ENCODE measurements around the gene HUWE1.
"Not testable (repeated sequence)": the region's sequence is repeated elsewhere in the genome, so short reads cannot be mapped to it uniquely, and the experiment has no call there.

Gene HUWE1

GRCh38 chrX:53547668-53548067 is 138.9 kb downstream of the HUWE1 start:
- DNase-seq: no peak
- peaks cover 80 to 99% of the 10 kb centered on the region in 2 experiments for H3K36me3 ChIP-seq (ENCODE audit: control insufficient read depth in 1 of 2, insufficient read depth in 2 of 2, low read depth in 1 of 2, low read length in 2 of 2)
- no peak overlapping the region for H4K91ac ChIP-seq (ENCODE audit: low read length)
- H3K4me1 ChIP-seq (ENCODE audit: control insufficient read depth, insufficient read depth, low read depth, low read length): no peaks in the 10 kb centered on the region
- H3K4ac ChIP-seq (ENCODE audit: low read depth in 1 of 2, low read length in 2 of 2): no peak overlapping the region
- H2AK5ac ChIP-seq (ENCODE audit: low read length, severe bottlenecking): no peak overlapping the region
- H3K79me1 ChIP-seq (replicated peaks; ENCODE audit: low read length, poor library complexity, severe bottlenecking): peaks cover 15% of the 10 kb centered on the region
- H3K4me3 ChIP-seq (ENCODE audit: insufficient read depth in 1 of 2, low read depth in 1 of 2, low read length in 2 of 2): no peak overlapping the region
- no peak overlapping the region for H2BK5ac ChIP-seq (ENCODE audit: low read depth, low read length, poor library complexity, severe bottlenecking)
- no peak overlapping the region for H2AFZ ChIP-seq (ENCODE audit: low read depth, low read length)
- no peak overlapping the region for H2BK12ac ChIP-seq (ENCODE audit: low read length in 2 of 2)
- no peak overlapping the region for H3K14ac ChIP-seq (ENCODE audit: low read length in 2 of 2)
- H3K4me2 ChIP-seq (ENCODE audit: low read length, poor library complexity, severe bottlenecking): no peak overlapping the region
- H3K27ac ChIP-seq (ENCODE audit: low read length, poor library complexity, severe bottlenecking): no peak overlapping the region
- H2BK15ac ChIP-seq (ENCODE audit: low read depth, poor library complexity, severe bottlenecking): no peak overlapping the region
- no peaks in the 10 kb centered on the region for H3K9me3 ChIP-seq (ENCODE audit: control insufficient read depth, low read length)
- WGBS: 99% methylated on average over 10 of the region's 12 CpGs
- no peak overlapping the region for H4K8ac ChIP-seq (ENCODE audit: low read length)
- H3K9ac ChIP-seq (ENCODE audit: low read length): no peak overlapping the region
- H3K23ac ChIP-seq (ENCODE audit: low read length in 2 of 2): no peak overlapping the region
- H2BK120ac ChIP-seq (ENCODE audit: low read depth, low read length): no peak overlapping the region
- H3K18ac ChIP-seq (ENCODE audit: low read depth in 1 of 2, low read length in 2 of 2): no peak overlapping the region
- H3K27me3 ChIP-seq (ENCODE audit: control insufficient read depth in 1 of 2, insufficient read depth in 1 of 2, low read length in 2 of 2): peaks cover 0 to 20% of the 10 kb centered on the region in 2 experiments

- H3K14ac ChIP-seq (ENCODE audit: low read length in 2 of 2): no peak overlapping the region
- WGBS: 94% methylated on average over 7 of the region's 9 CpGs
- no peak overlapping the region for H3K4me2 ChIP-seq (ENCODE audit: low read length, poor library complexity, severe bottlenecking)
- no peak overlapping the region for H2BK120ac ChIP-seq (ENCODE audit: low read depth, low read length)
- H3K4ac ChIP-seq (ENCODE audit: low read depth in 1 of 2, low read length in 2 of 2): no peak overlapping the region
- H3K18ac ChIP-seq (ENCODE audit: low read depth in 1 of 2, low read length in 2 of 2): no peak overlapping the region
- H3K36me3 ChIP-seq (ENCODE audit: control insufficient read depth in 1 of 2, insufficient read depth in 2 of 2, low read depth in 1 of 2, low read length in 2 of 2): peaks cover 64 to 95% of the 10 kb centered on the region in 2 experiments
- H2AFZ ChIP-seq (ENCODE audit: low read depth, low read length): no peak overlapping the region
- H3K4me1 ChIP-seq (ENCODE audit: control insufficient read depth, insufficient read depth, low read depth, low read length): no peaks in the 10 kb centered on the region
- H3K79me1 ChIP-seq (replicated peaks; ENCODE audit: low read length, poor library complexity, severe bottlenecking): peaks cover 7% of the 10 kb centered on the region
- H2BK15ac ChIP-seq (ENCODE audit: low read depth, poor library complexity, severe bottlenecking): no peak overlapping the region
- no peaks in the 10 kb centered on the region for H3K9me3 ChIP-seq (ENCODE audit: control insufficient read depth, low read length)
- no peak overlapping the region for H3K9ac ChIP-seq (ENCODE audit: low read length)
- H4K91ac ChIP-seq (ENCODE audit: low read length): no peak overlapping the region
- H2BK5ac ChIP-seq (ENCODE audit: low read depth, low read length, poor library complexity, severe bottlenecking): no peak overlapping the region
- no peak overlapping the region for H3K23ac ChIP-seq (ENCODE audit: low read length in 2 of 2)
- H3K4me3 ChIP-seq (ENCODE audit: insufficient read depth in 1 of 2, low read depth in 1 of 2, low read length in 2 of 2): no peak overlapping the region
- no peak overlapping the region for H3K27ac ChIP-seq (ENCODE audit: low read length, poor library complexity, severe bottlenecking)
- H3K27me3 ChIP-seq (ENCODE audit: control insufficient read depth in 1 of 2, insufficient read depth in 1 of 2, low read length in 2 of 2): peaks cover 0 to 16% of the 10 kb centered on the region in 2 experiments
- H2BK12ac ChIP-seq (ENCODE audit: low read length in 2 of 2): no peak overlapping the region
- H2AK5ac ChIP-seq (ENCODE audit: low read length, severe bottlenecking): no peak overlapping the region
- H4K8ac ChIP-seq (ENCODE audit: low read length): no peak overlapping the region
- no peak for DNase-seq
Observed at GRCh38 chrX:53544936-53545335, 141.6 kb downstream of the HUWE1 start.

- H3K9me3 ChIP-seq (ENCODE audit: control insufficient read depth, low read length): no peaks in the 10 kb centered on the region
- H3K27ac ChIP-seq (ENCODE audit: low read length, poor library complexity, severe bottlenecking): no peak overlapping the region
- no peak overlapping the region for H2BK15ac ChIP-seq (ENCODE audit: low read depth, poor library complexity, severe bottlenecking)
- peaks cover 61 to 96% of the 10 kb centered on the region in 2 experiments for H3K36me3 ChIP-seq (ENCODE audit: control insufficient read depth in 1 of 2, insufficient read depth in 2 of 2, low read depth in 1 of 2, low read length in 2 of 2)
- no peak overlapping the region for H3K23ac ChIP-seq (ENCODE audit: low read length in 2 of 2)
- DNase-seq: no peak
- H2BK120ac ChIP-seq (ENCODE audit: low read depth, low read length): no peak overlapping the region
- no peak overlapping the region for H3K9ac ChIP-seq (ENCODE audit: low read length)
- WGBS: 90% methylated on average over 3 of the region's 8 CpGs
- H3K4ac ChIP-seq (ENCODE audit: low read depth in 1 of 2, low read length in 2 of 2): no peak overlapping the region
- H3K27me3 ChIP-seq (ENCODE audit: control insufficient read depth in 1 of 2, insufficient read depth in 1 of 2, low read length in 2 of 2): peaks cover 0 to 9% of the 10 kb centered on the region in 2 experiments
- H4K91ac ChIP-seq (ENCODE audit: low read length): no peak overlapping the region
- H2AFZ ChIP-seq (ENCODE audit: low read depth, low read length): no peak overlapping the region
- no peak overlapping the region for H3K14ac ChIP-seq (ENCODE audit: low read length in 2 of 2)
- no peaks in the 10 kb centered on the region for H3K4me1 ChIP-seq (ENCODE audit: control insufficient read depth, insufficient read depth, low read depth, low read length)
- H3K18ac ChIP-seq (ENCODE audit: low read depth in 1 of 2, low read length in 2 of 2): no peak overlapping the region
- H3K4me2 ChIP-seq (ENCODE audit: low read length, poor library complexity, severe bottlenecking): no peak overlapping the region
- no peak overlapping the region for H4K8ac ChIP-seq (ENCODE audit: low read length)
- H3K79me1 ChIP-seq (replicated peaks; ENCODE audit: low read length, poor library complexity, severe bottlenecking): peaks cover 13% of the 10 kb centered on the region
- no peak overlapping the region for H2AK5ac ChIP-seq (ENCODE audit: low read length, severe bottlenecking)
- no peak overlapping the region for H3K4me3 ChIP-seq (ENCODE audit: insufficient read depth in 1 of 2, low read depth in 1 of 2, low read length in 2 of 2)
- H2BK5ac ChIP-seq (ENCODE audit: low read depth, low read length, poor library complexity, severe bottlenecking): no peak overlapping the region
- H2BK12ac ChIP-seq (ENCODE audit: low read length in 2 of 2): no peak overlapping the region
Observed at GRCh38 chrX:53538781-53539180, 147.7 kb downstream of the HUWE1 start.

- H3K4me2 ChIP-seq (ENCODE audit: low read length, poor library complexity, severe bottlenecking); H3K14ac ChIP-seq (ENCODE audit: low read length in 2 of 2); H3K4me1 ChIP-seq (ENCODE audit: control insufficient read depth, insufficient read depth, low read depth, low read length); H3K9me3 ChIP-seq (ENCODE audit: control insufficient read depth, low read length); H3K4me3 ChIP-seq (ENCODE audit: insufficient read depth in 1 of 2, low read depth in 1 of 2, low read length in 2 of 2); H2BK15ac ChIP-seq (ENCODE audit: low read depth, poor library complexity, severe bottlenecking); H2BK5ac ChIP-seq (ENCODE audit: low read depth, low read length, poor library complexity, severe bottlenecking); H4K91ac ChIP-seq (ENCODE audit: low read length); DNase-seq; H4K8ac ChIP-seq (ENCODE audit: low read length); H3K79me1 ChIP-seq (replicated peaks; ENCODE audit: low read length, poor library complexity, severe bottlenecking); H2BK120ac ChIP-seq (ENCODE audit: low read depth, low read length); H3K23ac ChIP-seq (ENCODE audit: low read length in 2 of 2); H3K27ac ChIP-seq (ENCODE audit: low read length, poor library complexity, severe bottlenecking); H2AFZ ChIP-seq (ENCODE audit: low read depth, low read length); H3K9ac ChIP-seq (ENCODE audit: low read length); H2BK12ac ChIP-seq (ENCODE audit: low read length in 2 of 2); H2AK5ac ChIP-seq (ENCODE audit: low read length, severe bottlenecking); H3K4ac ChIP-seq (ENCODE audit: low read depth in 1 of 2, low read length in 2 of 2); H3K18ac ChIP-seq (ENCODE audit: low read depth in 1 of 2, low read length in 2 of 2): not testable (repeated sequence)
- H3K27me3 ChIP-seq (ENCODE audit: control insufficient read depth in 1 of 2, insufficient read depth in 1 of 2, low read length in 2 of 2): peaks cover 0 to 15% of the 10 kb centered on the region in 2 experiments
- WGBS: 92% methylated on average over 21 of the region's 21 CpGs
- H3K36me3 ChIP-seq (ENCODE audit: control insufficient read depth in 1 of 2, insufficient read depth in 2 of 2, low read depth in 1 of 2, low read length in 2 of 2): peaks cover 33 to 36% of the 10 kb centered on the region in 2 experiments
Observed at GRCh38 chrX:53531255-53531966, 155.1 kb downstream of the HUWE1 start.
